Caco-2 (cell line): ENCODE data around the gene ANKMY1. TPM values are rescaled to one million over a fixed set of nuclear protein-coding genes. Genes with fewer than 3 reads are reported as not detected.

ENCODE experiments used
- BruUV-seq: library from RNA; stranded (reverse); fragments of 400-500 nt; replicated peaks from 2 replicates; lab custom pipeline; 2021; lab: Mats Ljungman, UMichigan
- CTCF ChIA-PET: fragments of 300-600 bp; sonication (Branson Sonifier 250); formaldehyde crosslinking; loops from one replicate; lab custom pipeline; 2022; ENCODE audit warnings: antibody characterized with exemption; lab: Charles Lee
- POLR2A ChIA-PET: fragments of 300-600 bp; sonication (Branson Sonifier 250); formaldehyde crosslinking; loops from one replicate; lab custom pipeline; 2022; ENCODE audit warnings: antibody characterized with exemption; lab: Charles Lee
- DNase-seq, 2 experiments: peaks; one replicate each; pipeline versions ENCODE4 v3.0.0 to v3.0.0-alpha.2; 2020 to 2022
- H3K27me3 ChIP-seq: replicated peaks from 2 replicates; pipeline ENCODE4 v1.6.0; 2011; ENCODE audit warnings: low read length; ENCODE audit not compliant: control insufficient read depth, insufficient read depth
- H3K36me3 ChIP-seq: 2 replicates; pipeline ENCODE4 v1.5.1; 2011; ENCODE audit warnings: low read length; ENCODE audit not compliant: control insufficient read depth, insufficient read depth
- H3K4me1 ChIP-seq: fragments of 250-450 bp; sonication (Bioruptor Pico); 2 replicates; pipeline ENCODE4 v1.5.1; 2020; ENCODE audit warnings: mild to moderate bottlenecking
- H3K4me3 ChIP-seq: 2 replicates; pipeline ENCODE4 v1.5.1; 2011; ENCODE audit warnings: low read depth, mild to moderate bottlenecking, control low read depth, low read length
- H3K9me3 ChIP-seq: fragments of 250-450 bp; sonication (Bioruptor Pico); 2 replicates; pipeline ENCODE4 v1.5.1; 2020; ENCODE audit warnings: mild to moderate bottlenecking, moderate library complexity
- H3K27ac Mint-ChIP-seq: one replicate; pipeline ENCODE4 v1.8.0; 2022; ENCODE audit warnings: mixed read lengths; ENCODE audit not compliant: unreplicated experiment
- H3K27me3 Mint-ChIP-seq: one replicate; pipeline ENCODE4 v1.8.0; 2022; ENCODE audit warnings: mixed read lengths; ENCODE audit not compliant: insufficient read depth, unreplicated experiment
- H3K36me3 Mint-ChIP-seq: one replicate; pipeline ENCODE4 v1.8.0; 2022; ENCODE audit warnings: mild to moderate bottlenecking, mixed read lengths; ENCODE audit not compliant: insufficient read depth, unreplicated experiment
- H3K4me1 Mint-ChIP-seq: one replicate; pipeline ENCODE4 v1.8.0; 2022; ENCODE audit warnings: low read depth, mixed read lengths; ENCODE audit not compliant: unreplicated experiment
- H3K4me3 Mint-ChIP-seq: one replicate; pipeline ENCODE4 v1.8.0; 2022; ENCODE audit warnings: mild to moderate bottlenecking, moderate library complexity, mixed read lengths; ENCODE audit not compliant: unreplicated experiment
- H3K9me3 Mint-ChIP-seq: one replicate; pipeline ENCODE4 v1.8.0; 2022; ENCODE audit warnings: mixed read lengths; ENCODE audit not compliant: unreplicated experiment
- intact Hi-C: fragments of 100-400 bp; cut with micrococcal nuclease; formaldehyde crosslinking; loops from one replicate; pipeline ENCODE4 v1.10.0; 2022; ENCODE audit not compliant: unreplicated experiment
- total RNA-seq: library from RNA; stranded (reverse); gene quantifications from 2 replicates; pipeline ENCODE4 v1.2.3, GENCODE V29; 2022
- TF ChIP-seq, protein P1 (sequence below), 2 experiments: fragments of 200-600 bp in 1 of 2; IDR thresholded peaks; 1 replicate in 1 of 2; 2 replicates in 1 of 2; pipeline versions ENCODE4 v1.5.1 to v1.8.0; 2011 to 2022; ENCODE audit warnings: antibody characterized with exemption in 1 of 2, control low read depth in 1 of 2, inconsistent platforms in 1 of 2, low read depth in 1 of 2, low read length in 1 of 2, mild to moderate bottlenecking in 1 of 2, moderate library complexity in 1 of 2; ENCODE audit not compliant: insufficient read depth in 1 of 2, severe bottlenecking in 1 of 2, unreplicated experiment in 1 of 2

Gene ANKMY1
- total RNA-seq, 1 experiment from 2014 or later = 12.2 TPM

DNA sequence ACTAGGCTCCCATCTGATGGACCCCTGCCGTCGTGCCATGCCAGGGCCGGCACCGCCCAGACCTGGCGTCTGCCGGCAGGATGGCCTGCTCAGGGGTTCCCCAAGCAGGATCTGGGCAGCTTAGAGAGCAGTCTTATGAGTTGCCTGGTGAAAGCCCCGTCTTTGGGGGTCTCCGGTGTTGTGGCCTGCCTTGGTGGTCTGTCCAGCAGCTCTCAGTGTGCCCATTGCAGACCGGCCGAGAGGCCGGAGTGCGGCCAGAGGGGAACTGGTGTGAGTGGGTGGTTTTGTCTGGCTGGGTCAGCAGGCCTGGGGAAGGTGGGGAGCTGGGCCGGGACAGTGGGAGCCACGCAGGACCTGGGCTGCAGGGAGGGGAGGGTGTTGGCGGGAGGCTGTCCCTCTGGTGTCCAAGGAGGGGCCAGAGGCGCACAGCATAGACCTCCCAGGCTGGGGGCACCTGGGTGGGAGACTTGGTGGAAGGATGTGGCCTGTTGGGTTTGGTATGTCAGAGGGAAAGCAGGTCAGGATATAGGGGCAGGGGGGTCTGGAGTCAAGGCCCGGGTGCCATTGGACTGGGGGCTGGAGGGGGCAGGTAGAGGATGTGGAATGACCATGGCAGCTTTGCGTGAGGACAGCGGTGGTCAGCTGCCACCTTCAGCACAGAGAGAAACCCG is 105.9 kb downstream of the ANKMY1 start:
- intact Hi-C loops = no loop called here
- Mint-ChIP-seq H3K9me3 (no peaks in the 10 kb centered on the region), H3K27ac (no peak overlapping the region), H3K36me3 (peaks cover 14% of the 10 kb centered on the region), H3K27me3 (no peaks in the 10 kb centered on the region), H3K4me3 (peak overlapping the region; percentile 62), H3K4me1 (no peaks in the 10 kb centered on the region)
- H3K4me3 ChIP-seq = peak overlapping the region; percentile 17
- H3K4me1 ChIP-seq = peaks cover 16% of the 10 kb centered on the region
- no peaks in the 10 kb centered on the region for H3K36me3 ChIP-seq
- ChIA-PET POLR2A (no interaction called here), CTCF (no interaction called here)
- H3K9me3 ChIP-seq = no peaks in the 10 kb centered on the region
- no peak for DNase-seq
- BruUV-seq = no TSS peak
- H3K27me3 ChIP-seq = no peaks in the 10 kb centered on the region
- TF ChIP-seq, protein P1, sequence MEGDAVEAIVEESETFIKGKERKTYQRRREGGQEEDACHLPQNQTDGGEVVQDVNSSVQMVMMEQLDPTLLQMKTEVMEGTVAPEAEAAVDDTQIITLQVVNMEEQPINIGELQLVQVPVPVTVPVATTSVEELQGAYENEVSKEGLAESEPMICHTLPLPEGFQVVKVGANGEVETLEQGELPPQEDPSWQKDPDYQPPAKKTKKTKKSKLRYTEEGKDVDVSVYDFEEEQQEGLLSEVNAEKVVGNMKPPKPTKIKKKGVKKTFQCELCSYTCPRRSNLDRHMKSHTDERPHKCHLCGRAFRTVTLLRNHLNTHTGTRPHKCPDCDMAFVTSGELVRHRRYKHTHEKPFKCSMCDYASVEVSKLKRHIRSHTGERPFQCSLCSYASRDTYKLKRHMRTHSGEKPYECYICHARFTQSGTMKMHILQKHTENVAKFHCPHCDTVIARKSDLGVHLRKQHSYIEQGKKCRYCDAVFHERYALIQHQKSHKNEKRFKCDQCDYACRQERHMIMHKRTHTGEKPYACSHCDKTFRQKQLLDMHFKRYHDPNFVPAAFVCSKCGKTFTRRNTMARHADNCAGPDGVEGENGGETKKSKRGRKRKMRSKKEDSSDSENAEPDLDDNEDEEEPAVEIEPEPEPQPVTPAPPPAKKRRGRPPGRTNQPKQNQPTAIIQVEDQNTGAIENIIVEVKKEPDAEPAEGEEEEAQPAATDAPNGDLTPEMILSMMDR (IDR thresholded peaks at IDR 0.05; ENCODE audit: insufficient read depth in 1 of 2, low read depth in 1 of 2, low read length in 1 of 2, severe bottlenecking in 1 of 2, unreplicated experiment in 1 of 2) = no peak

DNA sequence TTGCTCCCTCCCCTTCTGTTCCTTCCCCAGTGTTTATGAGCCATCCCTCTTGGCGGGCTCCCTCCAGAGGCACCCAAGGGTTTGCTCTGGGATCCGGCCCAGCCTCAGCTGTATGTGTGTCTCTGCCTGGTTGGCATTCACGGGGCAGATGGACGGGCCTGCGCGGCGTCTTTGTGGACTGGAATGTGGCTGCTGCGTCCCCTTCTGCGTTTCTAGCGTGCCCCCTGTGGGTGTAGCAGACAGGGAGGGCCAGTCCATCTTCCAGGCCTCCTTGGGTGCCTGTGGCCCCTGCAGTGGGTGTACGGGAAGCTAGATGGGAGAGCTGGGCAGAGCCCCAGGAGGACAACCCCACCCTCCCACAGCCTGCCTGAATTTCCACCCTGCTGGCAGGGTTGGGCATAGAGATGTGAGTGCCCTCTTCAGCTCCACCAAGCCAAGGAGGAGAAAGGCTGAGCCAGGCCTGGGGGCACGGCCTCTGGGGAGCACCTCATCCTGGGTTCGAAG is 106.6 kb downstream of the ANKMY1 start:
- Mint-ChIP-seq H3K36me3 (peaks cover 14% of the 10 kb centered on the region), H3K4me1 (no peaks in the 10 kb centered on the region), H3K27me3 (no peaks in the 10 kb centered on the region), H3K9me3 (no peaks in the 10 kb centered on the region), H3K27ac (no peak overlapping the region), H3K4me3 (no peak overlapping the region)
- Histone ChIP-seq H3K9me3 (no peaks in the 10 kb centered on the region), H3K4me1 (peaks cover 9% of the 10 kb centered on the region), H3K4me3 (no peak overlapping the region), H3K36me3 (no peaks in the 10 kb centered on the region), H3K27me3 (no peaks in the 10 kb centered on the region)
- intact Hi-C loops = no loop called here
- TF ChIP-seq, protein P1 (IDR thresholded peaks at IDR 0.05; ENCODE audit: insufficient read depth in 1 of 2, low read depth in 1 of 2, low read length in 1 of 2, severe bottlenecking in 1 of 2, unreplicated experiment in 1 of 2) = no peak
- DNase-seq = no peak
- ChIA-PET CTCF (no interaction called here), POLR2A (no interaction called here)
- BruUV-seq = no TSS peak

DNA sequence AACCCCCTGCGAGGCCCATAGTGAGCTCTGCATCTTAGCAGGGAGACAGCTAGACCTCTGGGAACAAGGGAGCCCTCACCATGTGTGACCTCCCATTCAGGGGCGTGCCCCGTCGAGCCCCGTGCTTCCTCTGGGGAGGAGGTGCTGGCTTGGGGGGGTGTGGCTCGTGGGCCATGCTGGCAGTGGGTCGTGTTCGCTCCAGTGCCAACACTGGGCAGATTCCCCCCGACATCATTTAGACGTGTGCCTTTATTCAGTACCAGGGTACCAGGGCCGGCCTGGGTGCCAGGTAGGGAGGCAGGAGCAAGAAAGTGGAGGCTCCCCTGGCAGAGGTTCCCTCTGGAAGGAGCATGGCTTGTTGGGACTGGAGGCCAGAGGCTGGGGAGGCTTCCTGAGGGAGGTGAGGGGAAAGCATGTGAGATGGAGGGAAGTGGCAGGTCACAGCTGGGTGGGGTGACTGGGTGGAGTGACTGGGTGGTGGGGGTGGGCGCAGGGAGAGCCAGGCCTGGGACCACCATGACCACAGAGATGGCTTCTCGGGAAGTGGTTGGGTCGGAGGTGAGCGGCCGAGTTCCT is 107.2 kb downstream of the ANKMY1 start:
- H3K9me3 ChIP-seq = no peaks in the 10 kb centered on the region
- DNase-seq = no peak
- intact Hi-C loops = no loop called here
- H3K36me3 ChIP-seq = no peaks in the 10 kb centered on the region
- H3K27ac Mint-ChIP-seq = no peak overlapping the region
- H3K27me3 Mint-ChIP-seq = no peaks in the 10 kb centered on the region
- POLR2A ChIA-PET = no interaction called here
- peaks cover 7% of the 10 kb centered on the region for H3K4me1 ChIP-seq
- H3K36me3 Mint-ChIP-seq = peaks cover 14% of the 10 kb centered on the region
- CTCF ChIA-PET = no interaction called here
- no peak overlapping the region for H3K4me3 Mint-ChIP-seq
- TF ChIP-seq, protein P1 (IDR thresholded peaks at IDR 0.05; ENCODE audit: insufficient read depth in 1 of 2, low read depth in 1 of 2, low read length in 1 of 2, severe bottlenecking in 1 of 2, unreplicated experiment in 1 of 2) = no peak
- no peak overlapping the region for H3K4me3 ChIP-seq
- H3K4me1 Mint-ChIP-seq = no peaks in the 10 kb centered on the region
- no TSS peak for BruUV-seq
- no peaks in the 10 kb centered on the region for H3K9me3 Mint-ChIP-seq
- no peaks in the 10 kb centered on the region for H3K27me3 ChIP-seq
